ENCODE data around the gene CFAP97.

The CFAP97 gene

DNA sequence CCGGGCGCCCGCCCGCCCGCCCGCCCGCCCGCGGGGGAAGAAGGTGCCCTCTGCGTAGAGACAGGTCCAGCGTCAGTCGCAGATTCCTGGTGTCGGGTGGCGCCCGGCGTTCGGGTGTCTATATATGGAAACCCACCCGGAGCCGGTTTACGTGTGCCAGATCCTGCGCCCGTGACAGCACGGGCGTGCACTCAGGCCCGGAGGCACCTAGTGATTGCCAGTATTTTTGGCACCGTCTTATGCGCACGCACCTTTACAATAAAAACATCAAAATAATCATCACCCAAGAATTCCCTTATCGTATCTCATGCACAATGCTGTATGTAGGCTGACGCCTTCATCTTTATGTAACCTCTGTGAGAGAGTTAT, 60.2 kb downstream of the CFAP97 start:
- H3K9ac ChIP-seq (ENCODE audit: low read depth in 1 of 2, low read length in 2 of 2), result peak overlapping the region; percentile 34 to 48
- H3K4me1 ChIP-seq (ENCODE audit: control insufficient read depth in 2 of 2, insufficient read depth in 2 of 2, low read length in 2 of 2), result peaks cover 10 to 18% of the 10 kb centered on the region in 2 donors
- no peaks in the 10 kb centered on the region for H3K9me3 ChIP-seq (ENCODE audit: control insufficient read depth in 2 of 2, low read length in 2 of 2)
- peaks cover 0 to 4% of the 10 kb centered on the region in 2 donors for H3K36me3 ChIP-seq (ENCODE audit: control insufficient read depth in 2 of 2, insufficient read depth in 2 of 2, low read length in 2 of 2)
- H3K27me3 ChIP-seq (ENCODE audit: control insufficient read depth in 2 of 2, insufficient read depth in 2 of 2, low read length in 2 of 2), result no peaks in the 10 kb centered on the region
- peak overlapping the region in 1 of 2 donors; percentile 0 for H3K27ac ChIP-seq (ENCODE audit: low read depth in 2 of 2, low read length in 2 of 2)
- H3K4me3 ChIP-seq (ENCODE audit: low read length in 2 of 2), result peak overlapping the region; percentile 81 to 85

DNA sequence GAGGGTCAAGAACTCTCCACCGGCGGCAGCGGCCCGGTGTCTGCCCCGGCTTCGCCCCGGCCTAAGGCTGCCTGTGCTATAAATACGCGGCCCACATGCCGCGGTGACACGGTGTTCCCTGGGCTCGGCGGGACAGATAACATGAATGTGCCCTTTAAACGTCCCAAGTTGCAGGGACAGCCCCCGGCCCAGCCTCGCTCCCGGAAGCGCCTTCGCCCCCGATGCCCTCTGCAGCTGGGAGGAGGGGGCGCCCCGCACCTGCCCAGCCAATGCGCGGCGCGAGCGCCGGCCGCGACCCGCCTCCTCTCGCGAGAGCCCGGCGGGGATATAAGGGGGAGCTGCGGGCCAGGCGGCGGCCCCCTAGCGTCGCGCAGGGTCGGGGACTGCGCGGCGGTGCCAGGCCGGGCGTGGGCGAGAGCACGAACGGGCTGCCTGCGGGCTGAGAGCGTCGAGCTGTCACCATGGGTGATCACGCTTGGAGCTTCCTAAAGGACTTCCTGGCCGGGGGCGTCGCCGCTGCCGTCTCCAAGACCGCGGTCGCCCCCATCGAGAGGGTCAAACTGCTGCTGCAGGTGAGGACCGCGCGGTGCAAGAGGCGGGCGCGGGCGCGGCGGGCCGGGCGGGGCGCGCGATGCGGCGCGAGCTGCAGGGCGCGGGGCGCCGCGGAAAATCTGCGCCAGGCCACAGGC, 60.7 kb downstream of the CFAP97 start, which contains the start of gene SLC25A4:
Gene SLC25A4 (plus strand): TSS at position 355 of the 689 bp plus-strand sequence. CDS start 107 bp downstream, at position 462.
- Histone ChIP-seq H3K27ac (ENCODE audit: low read depth in 2 of 2, low read length in 2 of 2) (peak within 1 kb of the TSS; percentile 74 to 77), H3K9ac (ENCODE audit: low read depth in 1 of 2, low read length in 2 of 2) (peak within 1 kb of the TSS; percentile 70 to 79), H3K27me3 (ENCODE audit: control insufficient read depth in 2 of 2, insufficient read depth in 2 of 2, low read length in 2 of 2) (no peaks in the 10 kb centered on the region), H3K4me3 (ENCODE audit: low read length in 2 of 2) (peak within 1 kb of the TSS; percentile 81 to 85), H3K4me1 (ENCODE audit: control insufficient read depth in 2 of 2, insufficient read depth in 2 of 2, low read length in 2 of 2) (peaks cover 10 to 18% of the 10 kb centered on the region in 2 donors), H3K36me3 (ENCODE audit: control insufficient read depth in 2 of 2, insufficient read depth in 2 of 2, low read length in 2 of 2) (peaks cover 0 to 4% of the 10 kb centered on the region in 2 donors), H3K9me3 (ENCODE audit: control insufficient read depth in 2 of 2, low read length in 2 of 2) (no peaks in the 10 kb centered on the region)

DNA sequence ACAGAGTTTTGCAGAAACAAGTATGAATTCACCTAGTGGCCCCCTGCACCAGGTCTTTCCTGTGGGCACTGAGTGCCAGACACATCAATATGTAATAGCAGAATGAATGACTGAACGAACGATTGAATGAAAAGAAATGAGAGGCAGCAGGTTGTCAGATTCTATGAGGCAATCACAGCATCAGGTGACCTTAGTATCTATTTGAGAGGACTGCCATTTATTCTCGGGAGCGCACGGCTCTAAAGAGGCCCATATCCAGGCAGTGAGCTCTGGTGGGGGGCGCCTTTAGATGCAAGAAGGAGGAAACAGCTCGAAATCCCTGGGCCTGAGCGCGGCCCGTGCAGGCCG, 61.3 kb downstream of the CFAP97 start:
- peak overlapping the region; percentile 74 to 77 for H3K27ac ChIP-seq (ENCODE audit: low read depth in 2 of 2, low read length in 2 of 2)
- peak overlapping the region; percentile 81 to 85 for H3K4me3 ChIP-seq (ENCODE audit: low read length in 2 of 2)
- H3K9ac ChIP-seq (ENCODE audit: low read depth in 1 of 2, low read length in 2 of 2), result peak overlapping the region; percentile 70 to 79
- H3K36me3 ChIP-seq (ENCODE audit: control insufficient read depth in 2 of 2, insufficient read depth in 2 of 2, low read length in 2 of 2), result peaks cover 0 to 4% of the 10 kb centered on the region in 2 donors
- no peaks in the 10 kb centered on the region for H3K9me3 ChIP-seq (ENCODE audit: control insufficient read depth in 2 of 2, low read length in 2 of 2)
- peaks cover 0 to 2% of the 10 kb centered on the region in 2 donors for H3K27me3 ChIP-seq (ENCODE audit: control insufficient read depth in 2 of 2, insufficient read depth in 2 of 2, low read length in 2 of 2)
- peaks cover 10 to 18% of the 10 kb centered on the region in 2 donors for H3K4me1 ChIP-seq (ENCODE audit: control insufficient read depth in 2 of 2, insufficient read depth in 2 of 2, low read length in 2 of 2)

GRCh38 chr4:185141777-185142176, 62.0 kb downstream of the CFAP97 start:
- H3K9ac ChIP-seq (ENCODE audit: low read depth in 1 of 2, low read length in 2 of 2), result no peak overlapping the region
- peaks cover 0 to 4% of the 10 kb centered on the region in 2 donors for H3K36me3 ChIP-seq (ENCODE audit: control insufficient read depth in 2 of 2, insufficient read depth in 2 of 2, low read length in 2 of 2)

DNA sequence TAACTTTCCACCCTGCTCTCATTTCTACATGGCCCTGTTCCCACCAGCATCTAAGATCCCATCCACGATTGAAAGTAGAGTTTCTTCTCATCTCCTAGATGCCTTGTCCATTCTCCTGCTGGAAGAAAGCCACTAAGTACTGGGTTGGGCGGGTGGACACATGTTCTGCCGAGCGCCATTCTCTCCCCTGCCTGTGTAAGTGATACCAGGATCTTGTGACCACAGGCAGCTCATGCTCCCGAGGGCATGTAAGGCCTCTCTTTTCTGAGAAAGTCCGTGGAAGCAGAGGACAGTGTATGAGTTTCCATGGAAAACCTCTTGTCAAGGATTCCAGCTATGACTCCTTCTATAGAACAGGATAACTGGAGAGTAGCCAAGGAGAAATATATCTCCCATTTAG, 64.1 kb downstream of the CFAP97 start:
- Histone ChIP-seq H3K4me3 (ENCODE audit: low read length in 2 of 2) (no peak overlapping the region), H3K27ac (ENCODE audit: low read depth in 2 of 2, low read length in 2 of 2) (no peak overlapping the region), H3K27me3 (ENCODE audit: control insufficient read depth in 2 of 2, insufficient read depth in 2 of 2, low read length in 2 of 2) (peaks cover 0 to 4% of the 10 kb centered on the region in 2 donors), H3K4me1 (ENCODE audit: control insufficient read depth in 2 of 2, insufficient read depth in 2 of 2, low read length in 2 of 2) (peaks cover 10 to 17% of the 10 kb centered on the region in 2 donors), H3K9me3 (ENCODE audit: control insufficient read depth in 2 of 2, low read length in 2 of 2) (no peaks in the 10 kb centered on the region), H3K9ac (ENCODE audit: low read depth in 1 of 2, low read length in 2 of 2) (no peak overlapping the region), H3K36me3 (ENCODE audit: control insufficient read depth in 2 of 2, insufficient read depth in 2 of 2, low read length in 2 of 2) (no peaks in the 10 kb centered on the region)

More at GRCh38 chr4:185141777-185142176, 62.0 kb downstream of the CFAP97 start:
- Histone ChIP-seq H3K9me3 (ENCODE audit: control insufficient read depth in 2 of 2, low read length in 2 of 2) (no peaks in the 10 kb centered on the region), H3K27me3 (ENCODE audit: control insufficient read depth in 2 of 2, insufficient read depth in 2 of 2, low read length in 2 of 2) (peaks cover 0 to 4% of the 10 kb centered on the region in 2 donors), H3K27ac (ENCODE audit: low read depth in 2 of 2, low read length in 2 of 2) (no peak overlapping the region), H3K4me3 (ENCODE audit: low read length in 2 of 2) (no peak overlapping the region), H3K4me1 (ENCODE audit: control insufficient read depth in 2 of 2, insufficient read depth in 2 of 2, low read length in 2 of 2) (peaks cover 10 to 18% of the 10 kb centered on the region in 2 donors)

GRCh38 chr4:185138161-185138560, 65.6 kb downstream of the CFAP97 start:
- Histone ChIP-seq H3K36me3 (ENCODE audit: control insufficient read depth in 2 of 2, insufficient read depth in 2 of 2, low read length in 2 of 2) (no peaks in the 10 kb centered on the region), H3K4me3 (ENCODE audit: low read length in 2 of 2) (no peak overlapping the region), H3K9me3 (ENCODE audit: control insufficient read depth in 2 of 2, low read length in 2 of 2) (no peaks in the 10 kb centered on the region), H3K27ac (ENCODE audit: low read depth in 2 of 2, low read length in 2 of 2) (no peak overlapping the region), H3K27me3 (ENCODE audit: control insufficient read depth in 2 of 2, insufficient read depth in 2 of 2, low read length in 2 of 2) (peaks cover 0 to 4% of the 10 kb centered on the region in 2 donors), H3K4me1 (ENCODE audit: control insufficient read depth in 2 of 2, insufficient read depth in 2 of 2, low read length in 2 of 2) (peaks cover 5 to 8% of the 10 kb centered on the region in 2 donors), H3K9ac (ENCODE audit: low read depth in 1 of 2, low read length in 2 of 2) (no peak overlapping the region)

- no peak overlapping the region for H3K4me3 ChIP-seq (ENCODE audit: low read length in 2 of 2)
- peaks cover 0 to 4% of the 10 kb centered on the region in 2 donors for H3K27me3 ChIP-seq (ENCODE audit: control insufficient read depth in 2 of 2, insufficient read depth in 2 of 2, low read length in 2 of 2)
- H3K9ac ChIP-seq (ENCODE audit: low read depth in 1 of 2, low read length in 2 of 2), result no peak overlapping the region
- H3K27ac ChIP-seq (ENCODE audit: low read depth in 2 of 2, low read length in 2 of 2), result no peak overlapping the region
- H3K36me3 ChIP-seq (ENCODE audit: control insufficient read depth in 2 of 2, insufficient read depth in 2 of 2, low read length in 2 of 2), result no peaks in the 10 kb centered on the region
- no peaks in the 10 kb centered on the region for H3K9me3 ChIP-seq (ENCODE audit: control insufficient read depth in 2 of 2, low read length in 2 of 2)
- H3K4me1 ChIP-seq (ENCODE audit: control insufficient read depth in 2 of 2, insufficient read depth in 2 of 2, low read length in 2 of 2), result peaks cover 2% of the 10 kb centered on the region in 2 donors
These were observed 66.4 kb downstream of the CFAP97 start for GRCh38 chr4:185137233-185137925.

- Histone ChIP-seq H3K9ac (ENCODE audit: low read depth in 1 of 2, low read length in 2 of 2) (no peak overlapping the region), H3K4me1 (ENCODE audit: control insufficient read depth in 2 of 2, insufficient read depth in 2 of 2, low read length in 2 of 2) (no peaks in the 10 kb centered on the region), H3K9me3 (ENCODE audit: control insufficient read depth in 2 of 2, low read length in 2 of 2) (no peaks in the 10 kb centered on the region), H3K4me3 (ENCODE audit: low read length in 2 of 2) (no peak overlapping the region), H3K27ac (ENCODE audit: low read depth in 2 of 2, low read length in 2 of 2) (no peak overlapping the region), H3K27me3 (ENCODE audit: control insufficient read depth in 2 of 2, insufficient read depth in 2 of 2, low read length in 2 of 2) (peaks cover 0 to 4% of the 10 kb centered on the region in 2 donors), H3K36me3 (ENCODE audit: control insufficient read depth in 2 of 2, insufficient read depth in 2 of 2, low read length in 2 of 2) (no peaks in the 10 kb centered on the region)
These were observed 69.4 kb downstream of the CFAP97 start for GRCh38 chr4:185134307-185134869.

DNA sequence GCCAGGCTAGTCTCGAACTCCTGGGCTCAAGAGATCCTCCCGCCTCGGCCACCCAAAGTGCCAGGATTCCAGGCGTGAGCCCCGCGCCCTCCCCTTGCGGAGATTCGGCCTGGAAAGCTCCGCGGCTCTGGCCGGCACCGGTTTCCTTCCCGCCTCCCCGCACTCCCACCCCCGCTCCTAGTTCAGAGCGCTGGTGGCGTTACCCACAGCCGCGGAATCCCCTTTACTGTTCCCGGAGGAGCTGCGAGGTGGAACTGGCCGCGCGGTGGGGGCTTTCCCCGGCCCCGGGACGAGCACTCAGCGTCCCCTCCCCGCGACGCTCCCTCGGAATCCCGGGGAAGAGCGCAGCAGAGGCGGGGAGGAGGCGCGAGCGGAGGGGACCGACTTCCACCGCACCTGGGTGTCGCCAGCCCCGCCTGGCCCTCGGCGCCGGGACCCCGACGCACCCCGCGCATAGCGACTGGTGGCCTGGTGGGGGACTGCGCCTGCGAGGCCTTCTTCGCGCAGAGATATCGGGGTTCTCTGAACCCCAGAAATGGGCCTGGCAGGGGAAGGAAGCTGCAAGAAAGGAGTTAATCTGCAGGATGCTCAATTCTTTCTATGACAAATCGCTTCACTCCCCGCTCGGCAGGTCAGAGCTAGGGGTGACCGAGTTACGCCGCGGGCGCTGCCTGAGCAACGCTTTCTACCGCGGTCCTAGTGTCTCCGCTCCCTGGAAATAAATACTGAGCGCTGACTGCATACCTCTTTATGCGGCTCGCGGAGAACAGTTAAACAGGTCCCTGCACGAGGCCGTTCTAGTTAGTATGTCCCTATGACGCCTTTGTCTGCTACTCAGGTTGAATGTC, 75.3 kb downstream of the CFAP97 start:
- Histone ChIP-seq H3K9me3 (ENCODE audit: control insufficient read depth in 2 of 2, low read length in 2 of 2) (no peaks in the 10 kb centered on the region), H3K27me3 (ENCODE audit: control insufficient read depth in 2 of 2, insufficient read depth in 2 of 2, low read length in 2 of 2) (peaks cover 7 to 25% of the 10 kb centered on the region in 2 donors), H3K9ac (ENCODE audit: low read depth in 1 of 2, low read length in 2 of 2) (no peak overlapping the region), H3K4me3 (ENCODE audit: low read length in 2 of 2) (peak overlapping the region; percentile 56 to 58), H3K27ac (ENCODE audit: low read depth in 2 of 2, low read length in 2 of 2) (no peak overlapping the region), H3K36me3 (ENCODE audit: control insufficient read depth in 2 of 2, insufficient read depth in 2 of 2, low read length in 2 of 2) (no peaks in the 10 kb centered on the region), H3K4me1 (ENCODE audit: control insufficient read depth in 2 of 2, insufficient read depth in 2 of 2, low read length in 2 of 2) (peaks cover 7 to 10% of the 10 kb centered on the region in 2 donors)
